Stimulated activated CD4-positive, alpha-beta T cell treated with anti-CD3 and anti-CD28 coated beads, Interleukin-12 subunit alpha, Interleukin-12 subunit beta, amount 100 ng/mL, for 24 hours (primary cell): ENCODE measurements around the gene ACOXL.

Source experiments
- DNase-seq, 2 experiments: peaks; one replicate each; pipeline ENCODE4 v3.0.0-alpha.2; 2020; ENCODE audit warnings: low read depth in 2 of 2

Gene ACOXL

GRCh38 chr2:110875384-110875725 is 143.0 kb downstream of the ACOXL start:
- DNase-seq: no peak

DNA sequence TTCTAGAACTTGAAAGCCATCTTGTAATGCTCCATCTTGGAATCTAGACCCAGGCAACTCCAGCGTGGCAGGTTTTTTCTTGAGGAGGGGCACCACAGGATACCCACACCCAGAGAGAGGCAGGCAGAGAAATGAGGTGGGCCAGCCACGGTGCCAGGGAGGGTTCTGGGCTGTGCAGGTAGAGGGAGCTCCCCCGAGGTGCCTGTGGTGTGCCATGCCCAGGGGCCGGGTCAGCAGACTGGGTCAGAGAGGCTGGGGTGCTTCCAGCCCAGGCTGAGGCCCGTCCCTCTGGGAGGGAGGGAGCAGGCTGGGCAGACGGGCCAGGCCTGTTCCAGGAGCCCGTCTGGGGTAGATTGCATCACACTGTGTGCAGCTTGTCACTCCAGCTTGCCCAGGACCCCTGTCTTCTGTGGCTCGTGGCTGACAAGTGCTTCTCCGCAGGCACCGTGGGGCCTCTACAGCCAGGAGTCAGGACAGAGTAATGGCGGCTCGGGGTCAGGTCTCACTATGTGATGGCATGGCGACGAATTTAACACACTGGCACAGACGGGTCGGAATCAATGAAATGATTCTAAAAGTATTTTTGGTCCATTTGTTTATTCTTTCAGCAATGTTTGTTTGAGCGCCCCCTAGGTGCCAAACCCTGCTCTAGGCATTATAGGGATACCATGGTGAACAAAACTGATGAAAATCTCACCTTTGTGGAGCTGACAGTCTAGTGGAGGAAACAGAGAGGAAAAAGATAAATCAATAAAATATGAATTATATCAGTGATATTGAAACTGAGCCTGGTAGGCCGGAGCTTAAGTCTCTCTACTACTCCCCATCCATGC is 144.0 kb downstream of the ACOXL start:
- DNase-seq: no peak

- no peak for DNase-seq
These were observed 144.9 kb downstream of the ACOXL start for GRCh38 chr2:110877031-110877827.

- no peak for DNase-seq
These were observed 145.8 kb downstream of the ACOXL start for GRCh38 chr2:110878150-110878549.

- no peak for DNase-seq
These were observed 149.5 kb downstream of the ACOXL start for GRCh38 chr2:110881908-110882307.

GRCh38 chr2:110883406-110883805 is 151.0 kb downstream of the ACOXL start:
- no peak for DNase-seq

DNA sequence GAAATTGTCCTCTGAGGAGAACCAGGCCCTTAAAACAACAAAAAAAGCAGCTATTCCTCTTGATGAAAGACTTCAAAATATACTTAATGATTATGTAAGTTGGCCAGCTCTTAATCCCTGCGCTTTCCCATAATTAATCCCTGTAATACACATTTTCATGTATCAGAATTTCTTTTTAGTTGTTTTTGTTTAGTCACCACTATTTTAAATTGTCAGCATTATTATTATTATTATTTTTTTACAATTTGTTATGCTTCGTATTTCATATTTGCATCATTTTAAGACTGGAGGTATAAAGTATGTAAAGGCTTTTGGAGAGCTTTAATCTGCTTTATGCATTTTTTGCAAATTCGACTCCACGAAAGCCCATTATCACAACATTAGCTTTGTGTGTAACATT is 152.9 kb downstream of the ACOXL start:
- DNase-seq: no peak

GRCh38 chr2:110886826-110887573 is 154.6 kb downstream of the ACOXL start:
- no peak for DNase-seq

- no peak for DNase-seq
These were observed 156.0 kb downstream of the ACOXL start for GRCh38 chr2:110888411-110888810.

GRCh38 chr2:110891626-110892025 is 159.3 kb downstream of the ACOXL start:
- no peak for DNase-seq

DNA sequence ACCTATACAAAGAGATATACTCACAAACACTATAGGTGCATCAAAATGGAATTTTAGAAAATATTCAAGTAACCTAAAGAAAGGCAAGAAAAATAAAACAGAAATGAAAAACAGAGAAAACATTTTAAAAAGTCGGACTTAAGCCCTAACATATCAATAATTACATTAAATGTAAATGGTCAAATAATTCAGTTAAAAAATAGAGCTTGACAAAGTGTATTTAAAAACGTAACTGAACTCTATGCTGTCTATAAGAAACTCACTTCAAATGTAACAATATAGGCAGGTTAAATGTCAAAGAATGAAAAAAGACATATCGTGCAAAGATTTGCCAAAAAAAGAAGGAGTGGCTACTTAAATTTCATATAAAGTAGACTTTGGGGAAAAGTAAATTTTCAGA is 163.9 kb downstream of the ACOXL start:
- no peak for DNase-seq

DNA sequence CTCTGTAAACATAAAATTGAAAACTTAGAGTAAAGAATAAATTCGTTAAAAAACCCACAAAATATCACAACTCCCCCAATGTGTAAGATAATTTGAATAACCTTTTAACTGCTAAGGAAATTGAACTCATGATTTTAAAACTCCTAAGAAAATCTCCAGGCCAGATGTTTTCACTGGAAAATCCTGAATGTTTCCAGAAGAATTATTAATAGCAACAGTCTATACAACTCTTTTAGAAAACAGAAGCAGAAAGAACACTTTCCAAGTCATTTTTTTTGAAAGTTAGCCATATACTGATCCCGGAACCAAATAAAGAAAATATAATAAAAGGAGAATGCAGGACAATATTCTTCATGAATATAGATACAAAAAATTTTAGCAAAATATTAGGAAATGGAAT is 165.6 kb downstream of the ACOXL start:
- no peak for DNase-seq

GRCh38 chr2:110900191-110900590 is 167.8 kb downstream of the ACOXL start:
- DNase-seq: no peak

DNA sequence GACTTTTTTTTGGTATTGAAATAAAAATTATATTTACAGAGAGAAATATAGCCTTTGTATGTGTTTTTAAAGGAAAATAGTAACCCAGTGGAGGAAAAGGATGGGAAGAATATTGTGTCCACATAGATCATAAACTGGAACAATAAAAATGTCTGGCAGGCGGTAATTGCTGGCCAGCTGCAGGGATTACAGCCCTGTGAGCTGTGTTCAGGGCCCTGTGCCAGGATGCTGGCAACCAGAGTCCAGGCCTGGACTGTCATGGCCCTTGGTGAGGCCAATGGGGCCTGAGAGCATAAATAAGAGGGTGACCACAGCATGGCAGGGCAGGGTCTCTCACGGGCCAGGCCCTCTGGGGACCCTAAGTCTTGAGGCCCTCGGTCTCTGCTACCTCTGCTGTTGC is 171.2 kb downstream of the ACOXL start:
- DNase-seq: no peak

- DNase-seq: no peak
These were observed 171.9 kb downstream of the ACOXL start for GRCh38 chr2:110904116-110904778.

DNA sequence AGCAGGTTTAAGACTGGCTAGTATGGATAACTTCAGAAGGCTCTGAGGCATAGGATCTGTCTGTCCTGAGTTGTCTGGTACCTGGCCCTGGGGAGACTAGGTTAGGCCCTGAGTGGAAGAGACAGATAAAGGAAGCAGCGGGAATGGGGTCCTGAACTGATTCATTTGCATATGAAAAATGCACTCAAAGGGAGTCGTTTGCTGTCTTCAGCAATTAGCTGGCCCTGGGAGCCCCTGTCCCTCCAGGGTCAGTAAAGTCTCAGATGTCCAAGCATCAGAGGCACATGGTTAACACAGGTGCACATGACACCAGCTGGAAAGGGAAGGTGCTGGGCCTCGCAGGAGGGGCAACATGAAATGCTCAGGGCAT is 172.4 kb downstream of the ACOXL start:
- DNase-seq: no peak

DNA sequence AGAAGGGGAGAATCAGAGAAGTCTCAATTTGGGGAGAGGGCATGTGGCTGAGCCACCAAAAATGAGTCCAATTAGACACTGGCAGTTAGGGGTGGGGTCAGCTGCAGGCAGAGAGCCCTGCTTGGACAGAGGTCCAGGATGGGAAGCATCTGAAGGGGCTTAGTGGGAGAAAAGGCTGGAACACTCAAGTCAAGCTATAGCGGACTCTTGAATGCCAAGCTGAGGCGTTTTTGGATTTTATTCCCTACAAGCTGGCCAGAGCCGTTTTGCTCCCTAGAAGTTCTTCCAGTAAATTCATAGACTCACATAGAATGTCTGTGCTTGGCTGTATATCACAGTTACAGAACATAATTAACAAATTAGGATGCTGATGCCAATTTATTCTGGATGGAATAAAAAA is 172.8 kb downstream of the ACOXL start:
- no peak for DNase-seq

DNA sequence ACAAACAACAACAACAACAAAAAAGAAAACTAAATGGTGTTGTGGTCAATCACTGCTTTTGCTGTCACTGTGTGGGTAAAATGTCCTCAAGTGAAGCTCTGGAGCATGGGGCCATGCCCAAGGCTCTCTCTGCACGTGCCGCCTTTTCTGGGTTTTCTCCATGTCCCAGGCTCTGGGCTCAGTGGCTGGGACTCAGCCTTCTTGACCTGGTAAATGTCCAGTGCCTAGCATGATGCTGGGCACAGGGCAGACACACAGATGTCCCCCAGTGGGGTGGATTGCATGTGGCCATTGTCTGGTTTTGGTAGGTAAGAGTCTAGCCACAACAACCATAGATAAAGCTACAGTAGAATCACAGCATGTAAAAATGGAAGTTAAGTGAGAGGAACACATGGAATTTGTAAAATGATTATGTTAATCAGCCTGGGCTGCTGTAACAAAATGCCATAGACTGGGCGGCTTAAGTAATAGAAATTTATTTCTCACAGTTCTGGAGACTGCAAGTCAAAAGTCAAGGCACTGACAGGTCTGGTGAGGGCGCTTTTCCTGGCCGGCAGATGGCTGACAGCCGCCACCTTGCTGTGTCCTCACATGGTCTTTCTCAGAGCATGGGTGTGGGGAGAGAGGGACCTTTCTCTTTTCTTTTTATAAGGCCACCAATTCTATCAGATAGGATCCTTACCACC is 174.4 kb downstream of the ACOXL start:
- DNase-seq: no peak

DNA sequence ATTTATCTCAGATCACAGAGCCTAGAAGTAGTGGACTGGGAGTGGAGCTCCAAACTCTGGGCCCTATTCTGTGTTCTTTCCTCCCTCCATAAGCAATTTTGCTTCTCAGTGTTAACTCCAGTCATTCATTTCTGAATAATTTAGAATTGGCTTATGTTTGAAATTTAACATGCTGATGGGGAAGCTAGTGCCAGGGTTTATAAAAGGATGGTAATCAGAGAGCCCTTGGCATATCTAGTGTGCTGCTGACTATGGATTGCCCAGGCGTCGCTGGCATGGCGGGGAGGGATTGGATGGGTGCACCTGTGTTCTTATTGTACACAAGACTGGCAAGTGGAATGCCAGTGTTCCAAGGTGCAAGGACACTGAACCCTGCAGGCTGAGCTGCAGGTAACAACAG is 177.1 kb downstream of the ACOXL start:
- no peak for DNase-seq

GRCh38 chr2:110910423-110910822 is 178.1 kb downstream of the ACOXL start:
- DNase-seq: no peak

GRCh38 chr2:110919738-110920137 is 187.4 kb downstream of the ACOXL start:
- no peak for DNase-seq
